ENCODE results near the gene RIN3.

DNA sequence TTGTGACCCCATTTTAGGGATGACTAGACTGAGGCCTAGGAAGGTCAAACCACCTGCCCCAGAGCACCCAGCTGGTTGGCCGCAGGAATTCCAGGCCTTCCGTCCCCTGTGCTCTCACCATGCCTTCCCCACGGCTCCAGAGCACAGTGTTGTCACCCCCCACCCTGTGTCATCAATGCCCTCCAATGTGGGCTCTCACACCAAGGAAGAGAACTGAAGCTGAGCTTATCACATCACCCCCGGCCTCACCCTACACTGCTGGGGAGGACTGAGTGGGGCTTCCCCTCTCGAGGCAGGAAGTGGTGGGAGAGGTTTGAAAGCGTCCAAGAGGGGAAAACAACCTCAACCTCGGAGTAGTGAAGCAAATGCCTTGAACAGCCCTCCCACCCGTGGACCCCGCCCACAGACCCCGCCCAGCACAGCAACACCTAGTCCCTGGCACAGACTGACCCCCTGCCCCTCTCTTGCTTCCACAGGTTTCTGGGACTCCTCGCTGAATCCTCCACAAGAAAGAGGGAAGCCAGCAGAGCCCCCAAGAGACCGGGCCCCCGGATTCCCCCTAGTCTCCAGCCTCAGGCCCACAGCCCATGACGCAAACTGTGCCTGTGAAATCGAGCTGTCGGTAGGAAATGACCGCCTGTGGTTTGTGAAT, 137.7 kb downstream of the RIN3 start:
- TF ChIP-seq, protein P1, sequence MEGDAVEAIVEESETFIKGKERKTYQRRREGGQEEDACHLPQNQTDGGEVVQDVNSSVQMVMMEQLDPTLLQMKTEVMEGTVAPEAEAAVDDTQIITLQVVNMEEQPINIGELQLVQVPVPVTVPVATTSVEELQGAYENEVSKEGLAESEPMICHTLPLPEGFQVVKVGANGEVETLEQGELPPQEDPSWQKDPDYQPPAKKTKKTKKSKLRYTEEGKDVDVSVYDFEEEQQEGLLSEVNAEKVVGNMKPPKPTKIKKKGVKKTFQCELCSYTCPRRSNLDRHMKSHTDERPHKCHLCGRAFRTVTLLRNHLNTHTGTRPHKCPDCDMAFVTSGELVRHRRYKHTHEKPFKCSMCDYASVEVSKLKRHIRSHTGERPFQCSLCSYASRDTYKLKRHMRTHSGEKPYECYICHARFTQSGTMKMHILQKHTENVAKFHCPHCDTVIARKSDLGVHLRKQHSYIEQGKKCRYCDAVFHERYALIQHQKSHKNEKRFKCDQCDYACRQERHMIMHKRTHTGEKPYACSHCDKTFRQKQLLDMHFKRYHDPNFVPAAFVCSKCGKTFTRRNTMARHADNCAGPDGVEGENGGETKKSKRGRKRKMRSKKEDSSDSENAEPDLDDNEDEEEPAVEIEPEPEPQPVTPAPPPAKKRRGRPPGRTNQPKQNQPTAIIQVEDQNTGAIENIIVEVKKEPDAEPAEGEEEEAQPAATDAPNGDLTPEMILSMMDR (conservative IDR thresholded peaks at IDR 0.05; ENCODE audit: low read depth, low read length): no peak
- no peak for TF ChIP-seq EZH2phosphoT487 (IDR thresholded peaks at IDR 0.05; ENCODE audit: borderline replicate concordance, low read length)

Measured in PC-3 (cell line).